Kidney (tissue), 14 donors: ENCODE measurements around the gene VPS18. TPM values are rescaled to one million over a fixed set of nuclear protein-coding genes. Genes with fewer than 3 reads are reported as not detected.

Source experiments
- DNase-seq, 5 donors: peaks; one replicate each; pipeline ENCODE4 v3.0.0-alpha.2; 2013 to 2020
- FAIRE-seq: peaks from 2 replicates; lab custom pipeline; 2012; peaks lifted over from hg19 to GRCh38; lab: Jason Lieb, UNC
- H3K27ac ChIP-seq, 2 donors: one replicate each; pipeline ENCODE4 v1.7.0; 2013; ENCODE audit warnings: low read depth in 2 of 2, low read length in 2 of 2, inconsistent platforms in 1 of 2
- H3K27me3 ChIP-seq: one replicate; pipeline ENCODE4 v1.7.1; 2013; ENCODE audit warnings: low read length, inconsistent platforms; ENCODE audit not compliant: control insufficient read depth, insufficient read depth
- H3K36me3 ChIP-seq, 3 donors: one replicate each; pipeline versions ENCODE4 v1.7.0 to v1.7.1; 2013; ENCODE audit warnings: low read length in 3 of 3, control low read depth in 1 of 3, inconsistent platforms in 1 of 3; ENCODE audit not compliant: insufficient read depth in 3 of 3, control insufficient read depth in 2 of 3
- H3K4me1 ChIP-seq, 3 donors: one replicate each; pipeline versions ENCODE4 v1.7.0 to v1.7.1; 2013; ENCODE audit warnings: low read length in 3 of 3, inconsistent platforms in 1 of 3, low read depth in 1 of 3; ENCODE audit not compliant: control insufficient read depth in 2 of 3, insufficient read depth in 2 of 3
- H3K4me3 ChIP-seq, 3 donors: one replicate each; pipeline versions ENCODE4 v1.7.0 to v1.8.1; 2013; ENCODE audit warnings: low read length in 3 of 3, control low read depth in 1 of 3, inconsistent platforms in 1 of 3
- H3K9ac ChIP-seq, 3 donors: one replicate each; pipeline versions ENCODE4 v1.7.0 to v1.7.1; 2013; ENCODE audit warnings: low read length in 3 of 3, control low read depth in 1 of 3, inconsistent platforms in 1 of 3
- H3K9me3 ChIP-seq, 3 donors: one replicate each; pipeline versions ENCODE4 v1.7.0 to v1.7.1; 2013; ENCODE audit warnings: low read length in 3 of 3, control low read depth in 1 of 3, inconsistent platforms in 1 of 3; ENCODE audit not compliant: control insufficient read depth in 2 of 3, insufficient read depth in 1 of 3
- intact Hi-C: fragments of 100-400 bp; cut with DNase I; formaldehyde crosslinking; loops from one replicate; pipeline ENCODE4 v1.11.1; 2022
- polyA plus RNA-seq: library from polyadenylated mRNA; stranded (reverse); fragments of 350-450 nt; fragmentation: Illumina TruSeq; extraction: RNeasy Lipid Tissue Mini Kit (QIAGEN cat#74804); gene quantifications from one replicate; pipeline ENCODE4 v1.2.3, GENCODE V29; 2014; ENCODE audit warnings: low read depth, low replicate concordance; ENCODE audit not compliant: insufficient read depth
- total RNA-seq: library from RNA; stranded (reverse); fragmentation: NEBNext Ultra II Directional; extraction: Animal tissue kit (Norgen Biotek cat#: 25700); gene quantifications from one replicate; pipeline ENCODE4 v1.2.1, GENCODE V29; 2021
- TF ChIP-seq, protein P1 (sequence below): IDR thresholded peaks from 3 replicates; pipeline ENCODE4 v1.5.1; 2012; ENCODE audit warnings: mild to moderate bottlenecking, moderate library complexity, borderline replicate concordance; ENCODE audit not compliant: insufficient read depth; ENCODE audit errors: extremely low read depth
- donor health status: control.
- donor health status: control.
- donor health status: control.
- donor health status: control.
- donor health status: control.
- donor health status: DM: yes; HTN: yes; CAD: no.
- donor health status: Normal renal cell carcinoma (clear cell type).

The VPS18 gene
- total and polyA plus RNA-seq, 2 donors from 2014 or later = 21.9 to 28.1 TPM

DNA sequence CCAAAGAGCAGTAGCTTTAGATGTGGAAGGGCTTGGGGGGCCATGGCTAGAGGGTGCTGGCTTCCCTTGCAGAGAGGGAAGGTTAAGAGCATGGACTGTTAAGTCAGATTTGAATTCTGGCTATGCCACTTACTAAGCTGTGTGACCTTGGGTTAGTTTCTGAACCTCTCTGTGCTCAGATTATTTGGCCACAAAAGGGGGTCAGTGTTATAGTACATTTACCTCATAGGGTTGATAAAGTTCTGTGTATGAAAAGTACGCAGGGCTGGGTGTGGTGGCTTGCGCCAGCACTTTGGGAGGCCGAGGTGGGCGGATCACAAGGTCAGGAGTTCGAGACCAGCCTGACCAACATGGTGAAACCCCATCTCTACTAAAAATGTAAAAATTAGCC is 6.8 kb downstream of the VPS18 start:
- H3K4me3 ChIP-seq = no peak overlapping the region
- TF ChIP-seq, protein P1, sequence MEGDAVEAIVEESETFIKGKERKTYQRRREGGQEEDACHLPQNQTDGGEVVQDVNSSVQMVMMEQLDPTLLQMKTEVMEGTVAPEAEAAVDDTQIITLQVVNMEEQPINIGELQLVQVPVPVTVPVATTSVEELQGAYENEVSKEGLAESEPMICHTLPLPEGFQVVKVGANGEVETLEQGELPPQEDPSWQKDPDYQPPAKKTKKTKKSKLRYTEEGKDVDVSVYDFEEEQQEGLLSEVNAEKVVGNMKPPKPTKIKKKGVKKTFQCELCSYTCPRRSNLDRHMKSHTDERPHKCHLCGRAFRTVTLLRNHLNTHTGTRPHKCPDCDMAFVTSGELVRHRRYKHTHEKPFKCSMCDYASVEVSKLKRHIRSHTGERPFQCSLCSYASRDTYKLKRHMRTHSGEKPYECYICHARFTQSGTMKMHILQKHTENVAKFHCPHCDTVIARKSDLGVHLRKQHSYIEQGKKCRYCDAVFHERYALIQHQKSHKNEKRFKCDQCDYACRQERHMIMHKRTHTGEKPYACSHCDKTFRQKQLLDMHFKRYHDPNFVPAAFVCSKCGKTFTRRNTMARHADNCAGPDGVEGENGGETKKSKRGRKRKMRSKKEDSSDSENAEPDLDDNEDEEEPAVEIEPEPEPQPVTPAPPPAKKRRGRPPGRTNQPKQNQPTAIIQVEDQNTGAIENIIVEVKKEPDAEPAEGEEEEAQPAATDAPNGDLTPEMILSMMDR = no peak
- H3K9ac ChIP-seq = no peak overlapping the region
- intact Hi-C loops = loop anchor here (10.0 kb wide), 2 partner anchors 124 to 284 kb away; no protein-coding TSS in a partner anchor
- no peaks in the 10 kb centered on the region for H3K27me3 ChIP-seq
- FAIRE-seq = no peak
- peaks cover 2 to 38% (median 33%) of the 10 kb centered on the region in 3 donors for H3K36me3 ChIP-seq
- H3K4me1 ChIP-seq = peaks cover 0 to 18% (median 9%) of the 10 kb centered on the region in 3 donors
- no peak overlapping the region for H3K27ac ChIP-seq
- no peak for DNase-seq
- H3K9me3 ChIP-seq = no peaks in the 10 kb centered on the region

DNA sequence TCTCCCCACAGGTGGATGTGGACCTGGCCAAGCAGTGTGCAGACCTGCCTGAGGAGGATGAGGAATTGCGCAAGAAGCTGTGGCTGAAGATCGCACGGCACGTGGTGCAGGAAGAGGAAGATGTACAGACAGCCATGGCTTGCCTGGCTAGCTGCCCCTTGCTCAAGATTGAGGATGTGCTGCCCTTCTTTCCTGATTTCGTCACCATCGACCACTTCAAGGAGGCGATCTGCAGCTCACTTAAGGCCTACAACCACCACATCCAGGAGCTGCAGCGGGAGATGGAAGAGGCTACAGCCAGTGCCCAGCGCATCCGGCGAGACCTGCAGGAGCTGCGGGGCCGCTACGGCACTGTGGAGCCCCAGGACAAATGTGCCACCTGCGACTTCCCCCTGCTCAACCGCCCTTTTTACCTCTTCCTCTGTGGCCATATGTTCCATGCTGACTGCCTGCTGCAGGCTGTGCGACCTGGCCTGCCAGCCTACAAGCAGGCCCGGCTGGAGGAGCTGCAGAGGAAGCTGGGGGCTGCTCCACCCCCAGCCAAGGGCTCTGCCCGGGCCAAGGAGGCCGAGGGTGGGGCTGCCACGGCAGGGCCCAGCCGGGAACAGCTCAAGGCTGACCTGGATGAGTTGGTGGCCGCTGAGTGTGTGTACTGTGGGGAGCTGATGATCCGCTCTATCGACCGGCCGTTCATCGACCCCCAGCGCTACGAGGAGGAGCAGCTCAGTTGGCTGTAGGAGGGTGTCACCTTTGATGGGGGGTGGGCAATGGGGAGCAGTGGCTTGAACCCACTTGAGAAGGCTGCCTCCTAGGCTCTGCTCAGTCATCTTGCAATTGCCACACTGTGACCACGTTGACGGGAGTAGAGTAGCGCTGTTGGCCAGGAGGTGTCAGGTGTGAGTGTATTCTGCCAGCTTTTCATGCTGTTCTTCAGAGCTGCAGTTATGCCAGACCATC is 8.6 kb downstream of the VPS18 start:
- peaks cover 0 to 27% (median 10%) of the 10 kb centered on the region in 3 donors for H3K4me1 ChIP-seq
- H3K4me3 ChIP-seq = no peak overlapping the region
- H3K27me3 ChIP-seq = no peaks in the 10 kb centered on the region
- intact Hi-C loops = loop anchor here (10.0 kb wide), 2 partner anchors 122 to 282 kb away; no protein-coding TSS in a partner anchor
- no peak overlapping the region for H3K27ac ChIP-seq
- no peaks in the 10 kb centered on the region for H3K9me3 ChIP-seq
- DNase-seq (peak in 2 of 5 donors; percentile 42 to 74), FAIRE-seq (no peak)
- no peak overlapping the region for H3K9ac ChIP-seq
- TF ChIP-seq, protein P1 = no peak
- peaks cover 0 to 37% (median 31%) of the 10 kb centered on the region in 3 donors for H3K36me3 ChIP-seq

DNA sequence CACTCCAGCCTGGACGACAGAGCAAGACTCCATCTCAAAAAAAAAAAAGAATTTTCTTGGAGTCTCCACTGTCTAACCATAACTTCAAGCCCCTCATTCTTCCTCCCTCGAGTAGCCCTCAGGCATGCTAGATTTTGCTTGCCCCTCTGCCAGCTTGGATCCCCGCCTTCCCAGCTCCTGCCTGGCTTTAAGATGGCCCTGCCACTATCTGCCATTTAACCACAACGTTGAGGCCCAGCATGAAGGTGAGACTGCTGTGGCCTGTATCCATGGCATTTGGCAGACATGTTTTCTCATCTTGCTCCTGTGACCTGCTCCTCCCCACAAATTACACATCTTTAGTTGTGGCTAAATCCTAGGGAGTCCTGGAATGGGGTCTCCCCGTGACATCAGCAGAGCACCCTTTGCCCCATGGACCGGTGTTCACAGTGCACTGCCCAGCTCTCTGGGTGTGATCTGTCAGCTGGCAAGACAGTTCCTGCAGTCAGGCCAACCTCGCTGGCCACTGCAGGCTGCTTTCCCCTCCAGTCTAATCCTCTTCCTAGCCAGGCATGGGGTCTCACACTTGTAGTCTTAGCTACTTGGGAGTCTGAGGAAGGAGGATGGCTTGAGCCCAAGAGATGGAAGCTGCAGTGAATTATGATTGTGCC is 10.4 kb downstream of the VPS18 start:
- Histone ChIP-seq H3K27me3 (no peaks in the 10 kb centered on the region), H3K27ac (peak overlapping the region in 1 of 2 donors; percentile 43), H3K9me3 (no peaks in the 10 kb centered on the region), H3K4me1 (peaks cover 0 to 31% (median 10%) of the 10 kb centered on the region in 3 donors), H3K4me3 (no peak overlapping the region), H3K36me3 (peaks cover 0 to 26% (median 25%) of the 10 kb centered on the region in 3 donors), H3K9ac (peak overlapping the region in 1 of 3 donors; percentile 34)
- FAIRE-seq = no peak
- intact Hi-C loops = loop anchor here (10.0 kb wide), 2 partner anchors 120 to 280 kb away; no protein-coding TSS in a partner anchor
- TF ChIP-seq, protein P1 = no peak
- peak in 1 of 5 donors; percentile 42 for DNase-seq
